Stimulated activated CD4-positive, alpha-beta T cell treated with anti-CD3 and anti-CD28 coated beads, TNF-alpha, amount 100 ng/mL, for 1 hour (primary cell): Measurements from ENCODE around the gene SUSD4.

Experiments
- DNase-seq, 3 donors: peaks; one replicate each; pipeline ENCODE4 v3.0.0-alpha.2; 2020; ENCODE audit warnings: low read depth in 3 of 3, low spot score in 1 of 3

SUSD4 gene

DNA sequence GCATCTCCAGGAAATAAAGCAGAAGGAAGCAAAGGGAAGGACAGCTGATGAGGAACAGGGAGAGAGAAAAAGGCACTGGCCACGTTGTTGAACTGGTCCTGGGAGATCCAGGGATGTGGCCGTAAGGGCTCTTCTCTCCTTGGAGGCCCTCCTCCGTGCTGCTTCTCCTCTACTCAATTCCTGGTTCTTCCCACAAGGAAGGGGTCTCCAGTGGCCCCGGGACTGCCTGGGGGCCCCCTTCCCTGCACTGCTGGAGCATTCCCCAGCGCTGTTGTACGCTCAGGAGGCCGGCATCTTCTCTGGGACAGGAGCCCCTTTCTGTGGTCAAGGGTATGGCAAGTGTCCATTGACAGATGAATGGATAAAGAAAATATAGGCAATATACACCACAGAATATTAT, 132.4 kb downstream of the SUSD4 start:
- DNase-seq, result no peak

GRCh38 chr1:223231011-223231572, 132.9 kb downstream of the SUSD4 start:
- DNase-seq, result no peak

DNA sequence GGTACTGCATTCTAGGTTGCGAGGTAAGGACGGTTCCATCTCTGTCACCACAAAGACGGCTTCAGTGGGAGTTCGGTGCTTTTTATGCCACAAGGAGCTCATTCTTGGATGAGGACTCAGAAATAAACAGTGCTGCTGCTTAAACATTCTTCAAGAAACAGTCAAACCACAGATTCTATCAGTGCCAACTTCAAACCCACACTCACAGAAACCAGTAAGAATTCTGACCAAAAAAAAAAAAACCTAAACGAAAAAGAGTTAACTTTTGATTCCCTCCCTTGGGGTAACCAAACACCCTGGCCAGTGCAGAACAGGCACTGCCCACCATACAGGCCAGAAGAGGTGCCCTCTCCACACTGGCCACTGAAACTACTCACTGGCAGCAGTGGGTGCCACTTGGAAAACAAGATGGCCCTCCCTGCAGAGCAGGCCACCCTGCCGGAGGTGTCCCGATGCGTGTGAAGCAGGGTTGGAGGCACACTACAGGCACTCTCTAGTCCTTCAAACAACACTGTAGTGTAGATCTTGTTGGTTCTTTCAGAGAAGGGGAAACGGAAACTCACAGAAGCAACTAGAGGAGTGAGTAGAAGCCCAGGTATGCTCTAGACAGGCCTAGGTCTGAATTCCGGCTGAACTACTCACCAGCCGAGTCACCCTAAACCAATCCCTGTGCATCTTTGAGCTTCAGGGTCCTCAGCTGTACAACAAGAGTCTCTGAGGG, 133.7 kb downstream of the SUSD4 start:
- DNase-seq, result no peak

DNA sequence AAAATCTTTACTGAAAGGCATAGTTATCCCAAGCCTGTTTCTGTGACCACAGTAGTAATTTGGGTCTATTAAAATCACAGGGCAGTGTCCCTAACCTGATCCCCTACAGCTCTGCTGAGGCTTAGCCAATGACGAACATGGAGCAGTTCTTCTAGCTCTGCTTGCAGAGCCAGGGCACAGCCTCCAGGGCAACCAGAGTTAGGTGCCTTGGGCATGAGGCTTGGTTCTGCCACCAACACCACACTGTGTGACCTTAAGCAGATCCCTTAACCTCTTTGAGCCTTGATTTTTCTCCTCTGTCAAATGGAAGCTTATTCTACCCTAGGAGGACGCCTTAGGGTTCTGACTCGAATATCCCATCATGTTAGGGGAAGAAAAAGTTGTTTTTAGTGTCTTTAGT, 134.2 kb downstream of the SUSD4 start:
- no peak for DNase-seq

DNA sequence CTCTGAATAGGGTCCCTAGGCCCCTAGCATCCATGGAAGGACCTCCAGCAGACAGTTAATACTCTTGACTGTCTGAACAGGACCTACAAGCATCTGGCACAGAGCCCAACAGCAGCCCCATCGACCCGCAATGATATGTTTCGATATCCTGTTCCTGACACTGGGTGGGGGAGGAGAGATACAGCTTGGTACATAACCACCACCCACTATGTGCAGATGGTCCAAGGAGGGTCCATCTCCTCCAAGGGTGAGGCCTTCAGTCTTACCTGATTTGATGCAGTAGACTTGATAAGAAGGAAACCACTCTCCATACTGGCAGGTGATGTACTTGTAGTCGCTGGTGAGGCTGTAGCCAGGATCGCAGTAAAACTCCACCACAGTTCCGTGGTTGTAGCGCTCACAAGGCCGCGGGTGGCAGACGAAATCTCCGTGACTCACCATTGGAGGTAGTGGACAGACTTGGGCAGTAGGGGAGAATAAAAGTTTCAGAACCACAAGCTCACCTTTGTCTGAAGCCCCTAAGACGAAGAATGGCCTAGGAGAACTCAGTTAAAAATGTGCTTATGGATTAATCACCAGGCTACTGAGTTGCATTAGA, 134.9 kb downstream of the SUSD4 start:
- no peak for DNase-seq

- DNase-seq, result no peak
Observed at GRCh38 chr1:223228201-223228600, 135.8 kb downstream of the SUSD4 start.

GRCh38 chr1:223227486-223228196, 136.3 kb downstream of the SUSD4 start:
- no peak for DNase-seq

GRCh38 chr1:223227031-223227430, 136.9 kb downstream of the SUSD4 start:
- DNase-seq, result no peak

DNA sequence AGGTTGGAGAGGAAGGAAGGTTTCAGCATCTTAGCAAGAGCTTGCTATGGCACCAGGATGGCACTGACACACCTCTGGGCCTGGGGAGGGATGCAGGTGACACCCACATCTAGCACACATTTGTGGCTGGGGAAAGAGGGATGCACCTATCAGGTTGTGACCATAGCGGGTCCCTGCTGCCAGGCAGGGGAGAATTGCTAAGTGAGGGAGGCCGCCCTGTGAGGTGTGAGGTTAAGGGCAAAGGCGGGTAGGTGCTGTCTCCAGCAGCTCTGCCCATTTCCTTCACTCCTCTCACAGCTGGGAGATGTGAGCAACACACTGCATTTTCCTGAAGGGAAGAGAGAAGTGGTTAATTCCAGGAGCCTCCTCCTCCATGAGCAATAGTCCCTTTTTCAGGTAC, 137.7 kb downstream of the SUSD4 start:
- no peak for DNase-seq

- DNase-seq, result no peak
Observed at GRCh38 chr1:223225481-223225880, 138.5 kb downstream of the SUSD4 start.

- DNase-seq, result no peak
Observed at GRCh38 chr1:223225061-223225460, 138.9 kb downstream of the SUSD4 start.

DNA sequence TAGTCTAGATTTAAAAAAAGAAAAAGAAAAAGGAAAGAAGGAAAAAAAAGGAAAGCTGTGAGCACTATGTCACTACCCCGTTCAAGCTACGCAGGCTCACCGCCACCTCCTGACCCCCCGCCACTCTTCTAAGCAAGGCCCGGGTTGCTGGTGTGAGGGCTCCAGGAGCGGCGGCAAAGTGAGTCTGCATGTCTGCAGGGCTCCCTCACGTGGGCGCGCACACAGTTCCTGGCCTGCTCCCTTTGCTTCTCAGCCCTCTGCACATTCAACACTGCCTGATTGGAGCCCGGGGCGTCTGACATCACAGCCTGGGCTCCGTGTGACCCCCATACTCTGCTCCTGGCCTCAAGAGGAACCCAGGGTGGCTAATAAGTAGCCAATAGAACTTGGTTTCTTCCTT, 139.5 kb downstream of the SUSD4 start:
- DNase-seq, result no peak

GRCh38 chr1:223223091-223223995, 140.6 kb downstream of the SUSD4 start:
- no peak for DNase-seq

GRCh38 chr1:223222377-223222776, 141.6 kb downstream of the SUSD4 start:
- no peak for DNase-seq

DNA sequence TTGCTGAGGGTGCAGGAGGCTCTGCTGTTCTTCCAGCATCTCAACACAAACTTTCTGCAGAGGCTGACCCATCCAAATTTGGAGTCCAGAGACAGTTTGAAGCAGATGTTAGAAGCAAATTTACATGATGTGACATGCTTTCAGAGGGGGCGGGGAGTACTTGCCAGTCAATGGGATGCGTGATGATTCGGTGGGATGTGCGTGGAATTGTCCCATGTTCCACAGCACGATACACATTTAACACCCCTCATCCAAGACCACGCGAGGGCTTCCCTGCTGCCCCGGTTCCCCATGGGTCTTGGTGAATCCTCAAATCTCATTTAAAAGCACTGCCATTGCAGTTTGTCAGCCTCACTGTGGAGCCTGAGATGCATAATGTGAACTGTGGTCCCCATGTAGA, 142.3 kb downstream of the SUSD4 start:
- DNase-seq, result no peak

- no peak for DNase-seq
Observed at GRCh38 chr1:223219846-223220610, 143.9 kb downstream of the SUSD4 start.

DNA sequence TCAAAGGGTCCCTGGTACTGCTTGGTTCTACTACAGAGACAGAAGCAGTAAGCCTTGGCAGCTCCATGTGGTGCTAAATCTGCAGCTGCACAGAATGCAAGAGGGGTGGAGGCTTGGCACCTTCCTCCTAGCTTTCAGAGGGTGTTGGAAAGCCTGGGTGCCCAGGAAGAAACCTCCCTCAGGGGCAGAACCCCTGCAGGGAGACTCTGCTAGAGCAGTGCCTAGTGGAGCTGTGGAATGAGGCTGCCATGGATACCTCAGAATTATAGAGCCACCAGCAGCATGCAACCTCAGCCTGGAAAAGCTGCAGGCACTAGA, 144.7 kb downstream of the SUSD4 start:
- no peak for DNase-seq

DNA sequence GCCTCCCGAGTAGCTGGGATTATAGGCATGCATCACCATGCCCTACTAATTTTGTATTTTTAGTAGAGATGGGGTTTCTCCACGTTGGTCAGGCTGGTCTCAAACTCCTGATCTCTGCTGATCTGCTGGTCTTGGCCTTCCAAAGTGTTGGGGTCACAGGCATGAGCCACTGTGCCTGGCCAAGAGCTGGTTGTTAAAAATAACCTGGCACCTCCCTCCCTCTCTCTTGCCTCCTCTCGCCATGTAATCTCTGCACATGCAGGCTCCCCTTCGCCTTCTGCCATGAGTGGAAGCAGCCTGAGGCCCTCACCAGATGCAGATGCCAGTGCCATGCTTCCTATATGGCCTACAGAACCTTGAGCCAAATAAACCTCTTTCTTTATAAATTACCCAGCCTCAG, 146.2 kb downstream of the SUSD4 start:
- no peak for DNase-seq

- no peak for DNase-seq
Observed at GRCh38 chr1:223216531-223217205, 147.3 kb downstream of the SUSD4 start.

DNA sequence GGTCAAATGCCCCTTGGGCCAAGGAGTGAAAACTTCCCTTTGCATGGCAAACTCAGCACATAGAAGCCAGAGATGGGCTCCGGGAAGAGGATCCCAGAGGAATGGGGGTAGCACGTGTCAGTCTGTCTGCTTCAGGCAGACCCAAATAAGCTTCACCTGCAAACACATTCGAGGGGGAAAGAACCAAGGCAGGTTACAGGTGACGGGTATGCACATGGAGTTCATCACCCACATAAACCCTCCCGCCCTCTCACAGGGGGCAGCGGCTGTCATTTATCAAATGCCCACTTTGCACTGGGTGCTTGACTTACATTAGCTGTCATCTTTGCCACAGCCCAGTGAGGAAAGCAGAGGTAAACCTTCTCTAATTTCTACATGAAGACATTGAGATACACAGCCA, 147.9 kb downstream of the SUSD4 start:
- no peak for DNase-seq
